HG02678 (cell line): ENCODE measurements around the gene AGAP1.

Experiments used
- ATAC-seq: cut with Tn5 transposase; IDR thresholded peaks from one replicate; pipeline ENCODE4 v1.9.1; 2021; ENCODE audit warnings: mild to moderate bottlenecking, moderate library complexity; ENCODE audit not compliant: unreplicated experiment

Gene AGAP1

GRCh38 chr2:235831755-235832154 lies 337.9 kb downstream of the AGAP1 start:
- no peak for ATAC-seq

GRCh38 chr2:235832941-235833340 lies 339.1 kb downstream of the AGAP1 start:
- no peak for ATAC-seq

- ATAC-seq: no peak
These were observed 340.3 kb downstream of the AGAP1 start for GRCh38 chr2:235833971-235834620.

- ATAC-seq: no peak
These were observed 340.9 kb downstream of the AGAP1 start for GRCh38 chr2:235834781-235835180.

- no peak for ATAC-seq
These were observed 342.0 kb downstream of the AGAP1 start for GRCh38 chr2:235835810-235836209.

- no peak for ATAC-seq
These were observed 342.7 kb downstream of the AGAP1 start for GRCh38 chr2:235836491-235836911.

- no peak for ATAC-seq
These were observed 345.4 kb downstream of the AGAP1 start for GRCh38 chr2:235839226-235839625.

GRCh38 chr2:235839974-235840373 lies 346.1 kb downstream of the AGAP1 start:
- ATAC-seq: no peak

GRCh38 chr2:235841863-235842262 lies 348.0 kb downstream of the AGAP1 start:
- no peak for ATAC-seq

- no peak for ATAC-seq
These were observed 349.1 kb downstream of the AGAP1 start for GRCh38 chr2:235842941-235843340.

GRCh38 chr2:235843591-235844395 lies 349.9 kb downstream of the AGAP1 start:
- ATAC-seq: no peak

- ATAC-seq: no peak
These were observed 350.7 kb downstream of the AGAP1 start for GRCh38 chr2:235844561-235844960.

GRCh38 chr2:235845245-235845644 lies 351.4 kb downstream of the AGAP1 start:
- ATAC-seq: no peak

GRCh38 chr2:235847576-235847975 lies 353.7 kb downstream of the AGAP1 start:
- ATAC-seq: no peak

- no peak for ATAC-seq
These were observed 354.2 kb downstream of the AGAP1 start for GRCh38 chr2:235848055-235848454.

- ATAC-seq: no peak
These were observed 355.1 kb downstream of the AGAP1 start for GRCh38 chr2:235848946-235849345.

GRCh38 chr2:235849489-235849888 lies 355.6 kb downstream of the AGAP1 start:
- no peak for ATAC-seq

- no peak for ATAC-seq
These were observed 356.4 kb downstream of the AGAP1 start for GRCh38 chr2:235850289-235850688.

GRCh38 chr2:235850771-235851551 lies 357.1 kb downstream of the AGAP1 start:
- ATAC-seq: no peak

- ATAC-seq: no peak
These were observed 358.1 kb downstream of the AGAP1 start for GRCh38 chr2:235851828-235852525.

- ATAC-seq: no peak
These were observed 358.7 kb downstream of the AGAP1 start for GRCh38 chr2:235852526-235852920.
